ENCODE results near the gene TWF1. TPM values are rescaled to one million over a fixed set of nuclear protein-coding genes. Genes with fewer than 3 reads are reported as not detected.

Gene TWF1
- total and polyA plus RNA-seq, 2 of the 8 experiments (the other 6 are each of a cell fraction or from before 2014, with no cell fraction given), result 7.6 to 27.9 TPM

DNA sequence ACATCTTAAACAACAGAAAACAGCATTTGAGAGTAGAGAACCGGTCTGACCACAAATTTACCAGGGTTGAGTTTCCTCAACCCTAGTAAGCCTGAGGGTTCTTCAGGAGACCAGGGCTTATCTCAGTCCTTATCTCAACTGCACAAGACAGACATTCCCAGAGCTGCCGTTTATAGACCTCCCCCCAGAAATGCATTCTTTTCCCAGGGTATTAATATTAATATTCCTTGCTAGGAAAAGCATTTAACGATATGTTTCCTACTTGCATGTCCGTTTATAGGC is 42.0 kb upstream of the TWF1 start:
- Histone ChIP-seq H4K5ac (ENCODE audit: insufficient read length, low read depth, low read length) (no peak overlapping the region), H2AK5ac (ENCODE audit: low read depth, low read length) (no peak overlapping the region), H2BK5ac (ENCODE audit: low read depth, low read length) (no peak overlapping the region), H3K27me3 (replicated peaks in 1 of 4; ENCODE audit: control insufficient read depth in 3 of 4, extremely low read depth in 1 of 4, insufficient read depth in 3 of 4, low read length in 3 of 4) (no peaks in the 10 kb centered on the region), H2BK120ac (replicated peaks; ENCODE audit: low read depth, low read length) (no peak overlapping the region), H3K23me2 (ENCODE audit: low read depth, low read length) (no peaks in the 10 kb centered on the region), H3K56ac (replicated peaks; ENCODE audit: insufficient read length, low read depth, low read length) (no peak overlapping the region), H4K8ac (ENCODE audit: extremely low read depth, insufficient read depth, low read length) (no peak overlapping the region), H4K20me1 (replicated peaks in 1 of 2; ENCODE audit: control insufficient read depth in 1 of 2, insufficient read depth in 2 of 2, low read length in 2 of 2) (no peaks in the 10 kb centered on the region), H3K4me3 (ENCODE audit: extremely low read depth in 1 of 4, insufficient read depth in 2 of 4, low read depth in 3 of 4, low read length in 4 of 4) (no peak overlapping the region), H3K79me2 (ENCODE audit: control insufficient read depth in 1 of 2, insufficient read depth in 2 of 2, low read length in 2 of 2) (no peaks in the 10 kb centered on the region), H3K4me2 (ENCODE audit: insufficient read depth in 1 of 2, low read depth in 2 of 2, low read length in 2 of 2) (no peak overlapping the region), H3K36me3 (ENCODE audit: control insufficient read depth in 2 of 4, insufficient read depth in 4 of 4, low read length in 3 of 4) (no peaks in the 10 kb centered on the region), H3K23ac (ENCODE audit: insufficient read length) (no peak overlapping the region), H3K27ac (ENCODE audit: low read depth, low read length) (no peak overlapping the region), H3K79me1 (ENCODE audit: low read depth, low read length) (no peaks in the 10 kb centered on the region), H3K4ac (replicated peaks; ENCODE audit: insufficient read length, low read depth, low read length) (no peak overlapping the region), H3K4me1 (replicated peaks in 1 of 4; ENCODE audit: control insufficient read depth in 3 of 4, insufficient read depth in 4 of 4, low read length in 3 of 4) (no peaks in the 10 kb centered on the region), H3K9me3 (ENCODE audit: insufficient read depth in 2 of 2, low read depth in 1 of 2, low read length in 1 of 2) (no peaks in the 10 kb centered on the region; a peak in 1 of 4 replicates), H3K14ac (ENCODE audit: insufficient read length) (no peak overlapping the region), H2BK20ac (ENCODE audit: low read length) (no peak overlapping the region), H2BK12ac (ENCODE audit: low read depth, low read length) (no peak overlapping the region), H3K18ac (ENCODE audit: extremely low read depth, low read length) (no peak overlapping the region), H4K91ac (replicated peaks; ENCODE audit: insufficient read length, low read length) (no peak overlapping the region), H2BK15ac (ENCODE audit: low read length) (no peak overlapping the region), H2AFZ (ENCODE audit: low read length) (no peak overlapping the region), H3K9ac (replicated peaks in 1 of 4; ENCODE audit: extremely low read depth in 1 of 4, low read depth in 3 of 4, low read length in 3 of 4) (no peak overlapping the region)
- ChIA-PET CTCF (ENCODE audit: partially characterized antibody) (no interaction called here), POLR2A (ENCODE audit: partially characterized antibody) (no interaction called here)
- WGBS, 2 experiments (ENCODE audit: extremely low coverage in 1 of 2, insufficient coverage in 1 of 2, insufficient read length in 1 of 2, insufficient replicate concordance in 2 of 2, low coverage in 1 of 2, low lambda C conversion rate in 2 of 2, missing lambda C conversion rate in 1 of 2), result 95% methylated on average over 4 of the region's 4 CpGs; no CpG with 5 or more reads in 1 of the 2 experiments
- FAIRE-seq, result no peak
- DNase-seq (ENCODE audit: low read depth in 1 of 2, low spot score in 2 of 2), result no peak
- TF ChIP-seq PHF8 (conservative IDR thresholded peaks at IDR 0.05; ENCODE audit: low read depth, low read length) (no peak), ASH2L (IDR thresholded peaks at IDR 0.05; ENCODE audit: low read length) (no peak), HDAC6 (IDR thresholded peaks at IDR 0.05; ENCODE audit: low read depth, low read length) (no peak), SRF (IDR thresholded peaks at IDR 0.05; ENCODE audit: low read depth, low read length) (no peak), CBX5 (IDR thresholded peaks at IDR 0.05; ENCODE audit: low read depth, low read length) (no peak), RBBP5 (IDR thresholded peaks at IDR 0.05; ENCODE audit: borderline replicate concordance, low read depth, low read length) (no peak)
- TF ChIP-seq, protein P1, sequence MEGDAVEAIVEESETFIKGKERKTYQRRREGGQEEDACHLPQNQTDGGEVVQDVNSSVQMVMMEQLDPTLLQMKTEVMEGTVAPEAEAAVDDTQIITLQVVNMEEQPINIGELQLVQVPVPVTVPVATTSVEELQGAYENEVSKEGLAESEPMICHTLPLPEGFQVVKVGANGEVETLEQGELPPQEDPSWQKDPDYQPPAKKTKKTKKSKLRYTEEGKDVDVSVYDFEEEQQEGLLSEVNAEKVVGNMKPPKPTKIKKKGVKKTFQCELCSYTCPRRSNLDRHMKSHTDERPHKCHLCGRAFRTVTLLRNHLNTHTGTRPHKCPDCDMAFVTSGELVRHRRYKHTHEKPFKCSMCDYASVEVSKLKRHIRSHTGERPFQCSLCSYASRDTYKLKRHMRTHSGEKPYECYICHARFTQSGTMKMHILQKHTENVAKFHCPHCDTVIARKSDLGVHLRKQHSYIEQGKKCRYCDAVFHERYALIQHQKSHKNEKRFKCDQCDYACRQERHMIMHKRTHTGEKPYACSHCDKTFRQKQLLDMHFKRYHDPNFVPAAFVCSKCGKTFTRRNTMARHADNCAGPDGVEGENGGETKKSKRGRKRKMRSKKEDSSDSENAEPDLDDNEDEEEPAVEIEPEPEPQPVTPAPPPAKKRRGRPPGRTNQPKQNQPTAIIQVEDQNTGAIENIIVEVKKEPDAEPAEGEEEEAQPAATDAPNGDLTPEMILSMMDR (IDR thresholded peaks at IDR 0.05; ENCODE audit: control extremely low read depth in 1 of 3, insufficient read depth in 1 of 3, low read depth in 1 of 3, low read length in 3 of 3), result no peak

Measured in H1 (cell line).